ENCODE measurements around the gene PRKCE. TPM values are rescaled to one million over a fixed set of nuclear protein-coding genes. Genes with fewer than 3 reads are reported as not detected.
A peak's percentile ranks its signal among the peaks of the same experiment; 100 is the strongest.

Gene PRKCE
- total RNA-seq, 6 experiments from 2014 or later: 5.2 to 18.8 (median 11.0) TPM

- intact Hi-C loops (cut with DNase I): no loop called here
Observed at GRCh38 chr2:45726188-45726587, 74.7 kb downstream of the PRKCE start.

DNA sequence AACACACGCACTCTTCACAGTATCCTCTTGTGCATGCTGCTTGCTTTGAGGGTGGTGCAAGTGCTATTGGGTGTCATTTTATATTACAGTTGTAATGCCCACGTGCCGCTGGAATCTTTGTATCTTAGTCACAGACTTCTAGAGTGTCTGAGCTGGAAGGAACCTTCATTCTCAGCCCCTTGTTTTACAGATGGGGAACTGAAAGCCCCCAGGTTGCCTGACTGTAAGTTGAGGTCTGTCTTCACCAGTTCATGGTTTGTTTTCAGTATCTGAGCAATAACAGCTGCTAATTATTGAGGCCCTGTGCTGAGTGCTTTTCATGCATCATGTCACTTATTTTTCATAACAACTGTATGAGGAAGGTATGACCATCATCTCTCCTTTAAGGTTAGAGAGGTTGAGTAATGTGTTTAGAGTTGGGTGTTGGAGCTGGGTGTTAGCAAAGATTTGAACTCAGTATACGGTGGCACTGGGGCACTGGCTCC is 77.0 kb downstream of the PRKCE start:
- no peak for DNase-seq
- ATAC-seq: no peak
- Histone ChIP-seq H3K9me3 (no peaks in the 10 kb centered on the region), H3K4me1 (peaks cover 0 to 4% (median 0%) of the 10 kb centered on the region in 4 donors), H3K27ac (no peak overlapping the region), H3K27me3 (no peaks in the 10 kb centered on the region), H3K4me3 (no peak overlapping the region), H3K36me3 (no peaks in the 10 kb centered on the region)
- 79% methylated on average over 4 of the region's 4 CpGs for WGBS (ENCODE audit: insufficient coverage, low coverage, low lambda C conversion rate, missing lambda C conversion rate)
- intact Hi-C loops (cut with DNase I): no loop called here
- TF ChIP-seq POLR2A (IDR thresholded peaks at IDR 0.05): no peak
- TF ChIP-seq CTCF (IDR thresholded peaks at IDR 0.05): no peak

More at GRCh38 chr2:45726188-45726587, 74.7 kb downstream of the PRKCE start:
- H3K9me3 ChIP-seq: no peaks in the 10 kb centered on the region
- peaks cover 0 to 6% (median 0%) of the 10 kb centered on the region in 4 donors for H3K4me1 ChIP-seq
- DNase-seq (no peak), ATAC-seq (no peak)
- TF ChIP-seq CTCF (IDR thresholded peaks at IDR 0.05) (no peak), POLR2A (IDR thresholded peaks at IDR 0.05) (no peak)
- H3K4me3 ChIP-seq: no peak overlapping the region
- H3K27ac ChIP-seq: no peak overlapping the region
- no peaks in the 10 kb centered on the region for H3K27me3 ChIP-seq
- WGBS (ENCODE audit: insufficient coverage, low coverage, low lambda C conversion rate, missing lambda C conversion rate): 84% methylated on average over 4 of the region's 4 CpGs
- H3K36me3 ChIP-seq: no peaks in the 10 kb centered on the region

- ATAC-seq: peak; percentile 41 to 60 (median 54)
- Histone ChIP-seq H3K9me3 (no peaks in the 10 kb centered on the region), H3K36me3 (no peaks in the 10 kb centered on the region), H3K4me1 (no peaks in the 10 kb centered on the region), H3K27me3 (no peaks in the 10 kb centered on the region), H3K27ac (no peak overlapping the region), H3K4me3 (no peak overlapping the region)
- DNase-seq: no peak
- intact Hi-C loops (cut with DNase I): no loop called here
- TF ChIP-seq CTCF (IDR thresholded peaks at IDR 0.05): peak in 3 of 4 donors; percentile 4 to 30 (median 23)
- no peak for TF ChIP-seq POLR2A (IDR thresholded peaks at IDR 0.05)
- 89% methylated on average over 5 of the region's 8 CpGs for WGBS (ENCODE audit: insufficient coverage, low coverage, low lambda C conversion rate, missing lambda C conversion rate)
Observed at GRCh38 chr2:45729753-45730512, 78.5 kb downstream of the PRKCE start.

DNA sequence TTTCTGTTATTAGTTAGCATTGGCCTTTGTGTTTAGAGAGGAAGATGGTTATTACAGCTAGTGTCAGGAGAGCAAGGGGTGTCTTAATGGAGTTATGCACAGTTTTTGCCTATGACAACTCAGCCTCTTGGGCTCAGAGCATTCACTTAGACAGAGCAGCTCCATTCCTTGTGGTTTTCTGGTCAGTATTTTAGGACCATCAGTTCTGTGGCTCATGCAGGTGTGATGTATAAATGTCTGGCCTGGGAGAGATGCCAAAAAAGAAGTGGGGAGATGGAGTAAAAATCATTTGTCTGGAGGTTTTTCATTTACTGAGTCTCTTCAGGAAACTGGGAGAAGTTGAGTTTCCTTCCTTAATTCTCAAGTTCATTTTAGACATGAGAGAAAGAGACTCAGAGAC is 79.7 kb downstream of the PRKCE start:
- no peaks in the 10 kb centered on the region for H3K36me3 ChIP-seq
- no peak overlapping the region for H3K27ac ChIP-seq
- no peaks in the 10 kb centered on the region for H3K4me1 ChIP-seq
- no peaks in the 10 kb centered on the region for H3K27me3 ChIP-seq
- TF ChIP-seq CTCF (IDR thresholded peaks at IDR 0.05): no peak
- TF ChIP-seq POLR2A (IDR thresholded peaks at IDR 0.05): no peak
- DNase-seq: no peak
- no peak for ATAC-seq
- intact Hi-C loops (cut with DNase I): no loop called here
- no peaks in the 10 kb centered on the region for H3K9me3 ChIP-seq
- no peak overlapping the region for H3K4me3 ChIP-seq
